ENCODE data around the gene DEPDC5. TPM values are rescaled to one million over a fixed set of nuclear protein-coding genes. Genes with fewer than 3 reads are reported as not detected.
"Not testable (repeated sequence)": the region's sequence is repeated elsewhere in the genome, so short reads cannot be mapped to it uniquely, and the experiment has no call there.

Gene DEPDC5
- total RNA-seq, result 39.5 and 40.6 TPM in 2 replicates
- long read RNA-seq, full-length matches to known transcripts, result 4 of 21 reads
- long read RNA-seq, partial matches to known transcripts, result 13 of 21 reads
- long read RNA-seq, other reads (novel, unspliced or antisense), result 4 of 21 reads

- Mint-ChIP-seq H3K4me1 (peaks cover 47% of the 10 kb centered on the region), H3K27me3 (ENCODE audit: low read depth) (no peaks in the 10 kb centered on the region), H3K4me3 (peak within 1 kb of the TSS; percentile 95), H3K36me3 (ENCODE audit: low read depth) (no peaks in the 10 kb centered on the region), H3K9me3 (no peaks in the 10 kb centered on the region), H3K27ac (ENCODE audit: unreplicated experiment) (peak within 1 kb of the TSS; percentile 100)
- DNase-seq (ENCODE audit: low read depth, low spot score), result peak; percentile 91
- TF ChIP-seq CTCF (conservative IDR thresholded peaks at IDR 0.05), result no peak
Observed at GRCh38 chr22:31753634-31754501, at the start of gene DEPDC5. TSS of gene DEPDC5 (plus strand) at chr22:31754019. CDS start at chr22:31754922, 903 bp downstream.

GRCh38 chr22:31707519-31707918, 46.3 kb upstream of the DEPDC5 start:
- no peak overlapping the region for H3K4me3 Mint-ChIP-seq
- no peaks in the 10 kb centered on the region for H3K9me3 Mint-ChIP-seq
- H3K27me3 Mint-ChIP-seq (ENCODE audit: low read depth), result no peaks in the 10 kb centered on the region
- no peak overlapping the region for H3K27ac Mint-ChIP-seq (ENCODE audit: unreplicated experiment)
- H3K36me3 Mint-ChIP-seq (ENCODE audit: low read depth), result peaks cover 14% of the 10 kb centered on the region
- no peak for DNase-seq (ENCODE audit: low read depth, low spot score)
- no peak for TF ChIP-seq CTCF (conservative IDR thresholded peaks at IDR 0.05)
- no peaks in the 10 kb centered on the region for H3K4me1 Mint-ChIP-seq

GRCh38 chr22:31711226-31711625, 42.6 kb upstream of the DEPDC5 start:
- H3K9me3 Mint-ChIP-seq; H3K27ac Mint-ChIP-seq (ENCODE audit: unreplicated experiment); H3K27me3 Mint-ChIP-seq (ENCODE audit: low read depth); H3K4me3 Mint-ChIP-seq; DNase-seq (ENCODE audit: low read depth, low spot score); H3K4me1 Mint-ChIP-seq: not testable (repeated sequence)
- H3K36me3 Mint-ChIP-seq (ENCODE audit: low read depth), result peaks cover 25% of the 10 kb centered on the region

- no peak for TF ChIP-seq CTCF (conservative IDR thresholded peaks at IDR 0.05)
- Mint-ChIP-seq H3K36me3 (ENCODE audit: low read depth) (peaks cover 25% of the 10 kb centered on the region), H3K27ac (ENCODE audit: unreplicated experiment) (peak overlapping the region; percentile 57), H3K4me1 (no peaks in the 10 kb centered on the region), H3K27me3 (ENCODE audit: low read depth) (no peaks in the 10 kb centered on the region), H3K4me3 (no peak overlapping the region), H3K9me3 (no peaks in the 10 kb centered on the region)
- DNase-seq (ENCODE audit: low read depth, low spot score), result no peak
Observed at GRCh38 chr22:31715147-31715778, 38.6 kb upstream of the DEPDC5 start.

GRCh38 chr22:31719850-31720471, 33.9 kb upstream of the DEPDC5 start:
- DNase-seq (ENCODE audit: low read depth, low spot score), result no peak
- H3K9me3 Mint-ChIP-seq, result no peaks in the 10 kb centered on the region
- no peak overlapping the region for H3K4me3 Mint-ChIP-seq
- H3K4me1 Mint-ChIP-seq, result no peaks in the 10 kb centered on the region
- TF ChIP-seq CTCF (conservative IDR thresholded peaks at IDR 0.05), result no peak
- peaks cover 13% of the 10 kb centered on the region for H3K36me3 Mint-ChIP-seq (ENCODE audit: low read depth)
- H3K27me3 Mint-ChIP-seq (ENCODE audit: low read depth), result no peaks in the 10 kb centered on the region
- H3K27ac Mint-ChIP-seq (ENCODE audit: unreplicated experiment), result no peak overlapping the region

All from neural crest cell (in vitro differentiated cells).